WTC11 (cell line): ENCODE data around the gene DPP10. TPM values are rescaled to one million over a fixed set of nuclear protein-coding genes. Genes with fewer than 3 reads are reported as not detected.
A peak's percentile ranks its signal among the peaks of the same experiment; 100 is the strongest.

Source experiments
- ATAC-seq: fragments of 200-7000 bp; cut with Tn5 transposase; 2 replicates; pipeline ENCODE4 v1.10.0; 2021; ENCODE audit warnings: mild to moderate bottlenecking, moderate library complexity
- CTCF ChIA-PET: fragments of 300-600 bp; sonication (Branson Sonifier 250); formaldehyde crosslinking; loops from one replicate; lab custom pipeline; 2021; ENCODE audit warnings: antibody characterized with exemption; lab: Charles Lee
- POLR2A ChIA-PET: fragments of 350-600 bp; sonication (Branson Sonifier 250); formaldehyde crosslinking; loops from one replicate; lab custom pipeline; 2021; ENCODE audit warnings: antibody characterized with exemption; lab: Charles Lee
- DNase-seq: peaks from one replicate; pipeline ENCODE4 v3.0.0; 2021; ENCODE audit warnings: low spot score
- H3K27ac Mint-ChIP-seq: 2 replicates; pipeline ENCODE4 v1.8.0; 2021; ENCODE audit warnings: mixed read lengths
- H3K27me3 Mint-ChIP-seq: 2 replicates; pipeline ENCODE4 v1.8.0; 2021; ENCODE audit warnings: low read depth, mild to moderate bottlenecking, moderate library complexity, mixed read lengths
- H3K36me3 Mint-ChIP-seq: 2 replicates; pipeline ENCODE4 v1.8.0; 2021; ENCODE audit warnings: mixed read lengths
- H3K4me1 Mint-ChIP-seq: 2 replicates; pipeline ENCODE4 v1.8.0; 2022; ENCODE audit warnings: mixed read lengths
- H3K4me3 Mint-ChIP-seq: 2 replicates; pipeline ENCODE4 v1.8.0; 2021; ENCODE audit warnings: mild to moderate bottlenecking, moderate library complexity, mixed read lengths
- H3K9me3 Mint-ChIP-seq: 2 replicates; pipeline ENCODE4 v1.8.0; 2021; ENCODE audit warnings: mixed read lengths
- CREB1 ChIP-seq: sonication (generic); formaldehyde crosslinking; IDR thresholded peaks from 2 replicates; pipeline ENCODE4 v1.8.0; 2023; ENCODE audit warnings: mild to moderate bottlenecking, missing genetic modification reagents
- GTF2I ChIP-seq: fragments of 250-450 bp; sonication (Bioruptor Pico); conservative IDR thresholded peaks from 2 replicates; pipeline ENCODE4 v1.4.0; 2021; ENCODE audit warnings: mild to moderate bottlenecking
- KAT7 ChIP-seq: sonication (generic); formaldehyde crosslinking; IDR thresholded peaks from 2 replicates; pipeline ENCODE4 v1.8.1; 2023; ENCODE audit warnings: missing genetic modification reagents, mild to moderate bottlenecking, borderline replicate concordance
- PRRX2 ChIP-seq: fragments of 250-450 bp; sonication (Bioruptor Pico); IDR thresholded peaks from 2 replicates; pipeline ENCODE4 v1.8.0; 2021; ENCODE audit warnings: mild to moderate bottlenecking
- RELA ChIP-seq: sonication (generic); formaldehyde crosslinking; IDR thresholded peaks from 2 replicates; pipeline ENCODE4 v1.8.1; 2022; ENCODE audit warnings: missing genetic modification reagents, mild to moderate bottlenecking, borderline replicate concordance
- TEAD4 ChIP-seq: sonication (generic); formaldehyde crosslinking; IDR thresholded peaks from 2 replicates; pipeline ENCODE4 v1.8.0; 2022; ENCODE audit warnings: mild to moderate bottlenecking, missing genetic modification reagents
- ZNF138 ChIP-seq: sonication (generic); formaldehyde crosslinking; conservative IDR thresholded peaks from 2 replicates; pipeline ENCODE4 v1.8.1; 2022; ENCODE audit warnings: mild to moderate bottlenecking, moderate library complexity, missing genetic modification reagents
- ZNF396 ChIP-seq: fragments of 250-450 bp; sonication (Bioruptor Pico); IDR thresholded peaks from 2 replicates; pipeline ENCODE4 v1.8.0; 2021; ENCODE audit warnings: mild to moderate bottlenecking, moderate library complexity, borderline replicate concordance
- total RNA-seq: library from RNA; stranded (reverse); gene quantifications from 3 replicates; pipeline ENCODE4 v1.2.3, GENCODE V29; 2021
- TF ChIP-seq, protein P1 (sequence below): sonication (generic); formaldehyde crosslinking; IDR thresholded peaks from 2 replicates; pipeline ENCODE4 v1.8.0; 2023; ENCODE audit warnings: mild to moderate bottlenecking, missing genetic modification reagents
- TF ChIP-seq, protein P2 (sequence below): fragments of 250-450 bp; sonication (Bioruptor Pico); IDR thresholded peaks from 2 replicates; pipeline ENCODE4 v1.8.0; 2021; ENCODE audit warnings: mild to moderate bottlenecking
- TF ChIP-seq, protein P3 (sequence below): fragments of 250-450 bp; sonication (Bioruptor Pico); IDR thresholded peaks from 2 replicates; pipeline ENCODE4 v2.1.2; 2022; ENCODE audit warnings: mild to moderate bottlenecking, moderate library complexity
- TF ChIP-seq, protein P4 (sequence below): fragments of 250-450 bp; sonication (Bioruptor Pico); IDR thresholded peaks from 2 replicates; pipeline ENCODE4 v1.9.0; 2021; ENCODE audit warnings: mild to moderate bottlenecking
- TF ChIP-seq, protein P5 (sequence below): sonication (generic); formaldehyde crosslinking; conservative IDR thresholded peaks from 2 replicates; pipeline ENCODE4 v1.8.1; 2022; ENCODE audit warnings: mild to moderate bottlenecking, missing genetic modification reagents
- TF ChIP-seq, protein P6 (sequence below): sonication (generic); formaldehyde crosslinking; IDR thresholded peaks from 2 replicates; pipeline ENCODE4 v1.8.0; 2022; ENCODE audit warnings: mild to moderate bottlenecking, missing genetic modification reagents
- TF ChIP-seq, protein P7 (sequence below): sonication (generic); formaldehyde crosslinking; IDR thresholded peaks from 2 replicates; pipeline ENCODE4 v1.8.1; 2022; ENCODE audit warnings: missing genetic modification reagents, borderline replicate concordance
- TF ChIP-seq, protein P8 (sequence below): sonication (generic); formaldehyde crosslinking; IDR thresholded peaks from 2 replicates; pipeline ENCODE4 v1.8.0; 2022; ENCODE audit warnings: mild to moderate bottlenecking, missing genetic modification reagents
- TF ChIP-seq, protein P9 (sequence below): fragments of 250-450 bp; sonication (Bioruptor Pico); conservative IDR thresholded peaks from 2 replicates; pipeline ENCODE4 v1.9.0; 2021; ENCODE audit warnings: mild to moderate bottlenecking
- TF ChIP-seq, protein P10 (sequence below): sonication (generic); formaldehyde crosslinking; IDR thresholded peaks from 2 replicates; pipeline ENCODE4 v1.8.0; 2022; ENCODE audit warnings: mild to moderate bottlenecking, missing genetic modification reagents
- TF ChIP-seq, protein P11 (sequence below): fragments of 250-450 bp; sonication (Bioruptor Pico); IDR thresholded peaks from 2 replicates; pipeline ENCODE4 v1.9.0; 2021; ENCODE audit warnings: mild to moderate bottlenecking

DPP10 gene
- total RNA-seq, 1 experiment from 2014 or later = 4.0 TPM

DNA sequence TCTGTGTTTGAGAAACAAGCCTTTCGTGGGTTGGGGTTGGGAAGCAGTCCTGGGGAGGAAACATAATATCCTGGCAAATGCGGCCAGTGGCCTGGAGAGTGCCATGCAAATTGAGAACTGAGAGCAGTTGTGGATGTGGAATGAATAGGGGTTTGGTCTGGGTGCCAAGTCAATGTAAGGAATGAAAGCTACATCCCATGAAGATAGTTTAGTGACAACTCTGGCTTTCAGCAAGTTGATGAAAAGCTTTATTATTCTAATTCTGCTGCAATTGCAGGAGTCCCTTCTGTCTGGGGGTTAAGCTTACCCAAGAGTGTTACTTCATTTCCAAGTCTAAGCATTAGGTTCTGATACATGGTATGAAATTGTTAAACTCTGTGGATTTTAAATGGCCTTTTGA lies 771.6 kb downstream of the DPP10 start:
- POLR2A ChIA-PET = no interaction called here
- Mint-ChIP-seq H3K27ac (peak overlapping the region; percentile 77), H3K27me3 (no peaks in the 10 kb centered on the region; the same call in 1 of the 2 replicates), H3K36me3 (peaks cover 11% of the 10 kb centered on the region), H3K9me3 (peaks cover 21% of the 10 kb centered on the region; the same call in 1 of the 2 replicates), H3K4me3 (peak overlapping the region; percentile 14; the same call in 1 of the 2 replicates), H3K4me1 (peaks cover 35% of the 10 kb centered on the region)
- DNase-seq = no peak
- peak; percentile 97 for ATAC-seq
- CTCF ChIA-PET = no interaction called here
- TF ChIP-seq, protein P1, sequence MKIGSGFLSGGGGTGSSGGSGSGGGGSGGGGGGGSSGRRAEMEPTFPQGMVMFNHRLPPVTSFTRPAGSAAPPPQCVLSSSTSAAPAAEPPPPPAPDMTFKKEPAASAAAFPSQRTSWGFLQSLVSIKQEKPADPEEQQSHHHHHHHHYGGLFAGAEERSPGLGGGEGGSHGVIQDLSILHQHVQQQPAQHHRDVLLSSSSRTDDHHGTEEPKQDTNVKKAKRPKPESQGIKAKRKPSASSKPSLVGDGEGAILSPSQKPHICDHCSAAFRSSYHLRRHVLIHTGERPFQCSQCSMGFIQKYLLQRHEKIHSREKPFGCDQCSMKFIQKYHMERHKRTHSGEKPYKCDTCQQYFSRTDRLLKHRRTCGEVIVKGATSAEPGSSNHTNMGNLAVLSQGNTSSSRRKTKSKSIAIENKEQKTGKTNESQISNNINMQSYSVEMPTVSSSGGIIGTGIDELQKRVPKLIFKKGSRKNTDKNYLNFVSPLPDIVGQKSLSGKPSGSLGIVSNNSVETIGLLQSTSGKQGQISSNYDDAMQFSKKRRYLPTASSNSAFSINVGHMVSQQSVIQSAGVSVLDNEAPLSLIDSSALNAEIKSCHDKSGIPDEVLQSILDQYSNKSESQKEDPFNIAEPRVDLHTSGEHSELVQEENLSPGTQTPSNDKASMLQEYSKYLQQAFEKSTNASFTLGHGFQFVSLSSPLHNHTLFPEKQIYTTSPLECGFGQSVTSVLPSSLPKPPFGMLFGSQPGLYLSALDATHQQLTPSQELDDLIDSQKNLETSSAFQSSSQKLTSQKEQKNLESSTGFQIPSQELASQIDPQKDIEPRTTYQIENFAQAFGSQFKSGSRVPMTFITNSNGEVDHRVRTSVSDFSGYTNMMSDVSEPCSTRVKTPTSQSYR (CRISPR knock-in tag) = no peak
- TF ChIP-seq, protein P2, sequence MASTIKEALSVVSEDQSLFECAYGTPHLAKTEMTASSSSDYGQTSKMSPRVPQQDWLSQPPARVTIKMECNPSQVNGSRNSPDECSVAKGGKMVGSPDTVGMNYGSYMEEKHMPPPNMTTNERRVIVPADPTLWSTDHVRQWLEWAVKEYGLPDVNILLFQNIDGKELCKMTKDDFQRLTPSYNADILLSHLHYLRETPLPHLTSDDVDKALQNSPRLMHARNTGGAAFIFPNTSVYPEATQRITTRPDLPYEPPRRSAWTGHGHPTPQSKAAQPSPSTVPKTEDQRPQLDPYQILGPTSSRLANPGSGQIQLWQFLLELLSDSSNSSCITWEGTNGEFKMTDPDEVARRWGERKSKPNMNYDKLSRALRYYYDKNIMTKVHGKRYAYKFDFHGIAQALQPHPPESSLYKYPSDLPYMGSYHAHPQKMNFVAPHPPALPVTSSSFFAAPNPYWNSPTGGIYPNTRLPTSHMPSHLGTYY = no peak
- no peak for TF ChIP-seq GTF2I (CRISPR knock-in tag)
- no peak for TF ChIP-seq KAT7
- TF ChIP-seq, protein P3, sequence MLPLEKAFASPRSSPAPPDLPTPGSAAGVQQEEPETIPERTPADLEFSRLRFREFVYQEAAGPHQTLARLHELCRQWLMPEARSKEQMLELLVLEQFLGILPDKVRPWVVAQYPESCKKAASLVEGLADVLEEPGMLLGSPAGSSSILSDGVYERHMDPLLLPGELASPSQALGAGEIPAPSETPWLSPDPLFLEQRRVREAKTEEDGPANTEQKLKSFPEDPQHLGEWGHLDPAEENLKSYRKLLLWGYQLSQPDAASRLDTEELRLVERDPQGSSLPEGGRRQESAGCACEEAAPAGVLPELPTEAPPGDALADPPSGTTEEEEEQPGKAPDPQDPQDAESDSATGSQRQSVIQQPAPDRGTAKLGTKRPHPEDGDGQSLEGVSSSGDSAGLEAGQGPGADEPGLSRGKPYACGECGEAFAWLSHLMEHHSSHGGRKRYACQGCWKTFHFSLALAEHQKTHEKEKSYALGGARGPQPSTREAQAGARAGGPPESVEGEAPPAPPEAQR (CRISPR knock-in tag) = no peak
- TF ChIP-seq, protein P4, sequence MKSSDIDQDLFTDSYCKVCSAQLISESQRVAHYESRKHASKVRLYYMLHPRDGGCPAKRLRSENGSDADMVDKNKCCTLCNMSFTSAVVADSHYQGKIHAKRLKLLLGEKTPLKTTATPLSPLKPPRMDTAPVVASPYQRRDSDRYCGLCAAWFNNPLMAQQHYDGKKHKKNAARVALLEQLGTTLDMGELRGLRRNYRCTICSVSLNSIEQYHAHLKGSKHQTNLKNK (CRISPR knock-in tag) = no peak
- no peak for TF ChIP-seq PRRX2 (CRISPR knock-in tag)
- TF ChIP-seq, protein P5, sequence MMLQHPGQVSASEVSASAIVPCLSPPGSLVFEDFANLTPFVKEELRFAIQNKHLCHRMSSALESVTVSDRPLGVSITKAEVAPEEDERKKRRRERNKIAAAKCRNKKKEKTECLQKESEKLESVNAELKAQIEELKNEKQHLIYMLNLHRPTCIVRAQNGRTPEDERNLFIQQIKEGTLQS (CRISPR knock-in tag) = no peak
- TF ChIP-seq, protein P6, sequence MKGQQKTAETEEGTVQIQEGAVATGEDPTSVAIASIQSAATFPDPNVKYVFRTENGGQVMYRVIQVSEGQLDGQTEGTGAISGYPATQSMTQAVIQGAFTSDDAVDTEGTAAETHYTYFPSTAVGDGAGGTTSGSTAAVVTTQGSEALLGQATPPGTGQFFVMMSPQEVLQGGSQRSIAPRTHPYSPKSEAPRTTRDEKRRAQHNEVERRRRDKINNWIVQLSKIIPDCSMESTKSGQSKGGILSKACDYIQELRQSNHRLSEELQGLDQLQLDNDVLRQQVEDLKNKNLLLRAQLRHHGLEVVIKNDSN (CRISPR knock-in tag) = no peak
- TF ChIP-seq RELA (CRISPR knock-in tag) = no peak
- TF ChIP-seq ZNF396 (CRISPR knock-in tag) = no peak
- no peak for TF ChIP-seq ZNF138 (CRISPR knock-in tag)
- TF ChIP-seq TEAD4 (CRISPR knock-in tag) = no peak
- TF ChIP-seq, protein P7, sequence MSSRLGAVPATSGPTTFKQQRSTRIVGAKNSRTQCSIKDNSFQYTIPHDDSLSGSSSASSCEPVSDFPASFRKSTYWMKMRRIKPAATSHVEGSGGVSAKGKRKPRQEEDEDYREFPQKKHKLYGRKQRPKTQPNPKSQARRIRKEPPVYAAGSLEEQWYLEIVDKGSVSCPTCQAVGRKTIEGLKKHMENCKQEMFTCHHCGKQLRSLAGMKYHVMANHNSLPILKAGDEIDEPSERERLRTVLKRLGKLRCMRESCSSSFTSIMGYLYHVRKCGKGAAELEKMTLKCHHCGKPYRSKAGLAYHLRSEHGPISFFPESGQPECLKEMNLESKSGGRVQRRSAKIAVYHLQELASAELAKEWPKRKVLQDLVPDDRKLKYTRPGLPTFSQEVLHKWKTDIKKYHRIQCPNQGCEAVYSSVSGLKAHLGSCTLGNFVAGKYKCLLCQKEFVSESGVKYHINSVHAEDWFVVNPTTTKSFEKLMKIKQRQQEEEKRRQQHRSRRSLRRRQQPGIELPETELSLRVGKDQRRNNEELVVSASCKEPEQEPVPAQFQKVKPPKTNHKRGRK (CRISPR knock-in tag) = no peak
- TF ChIP-seq, protein P8, sequence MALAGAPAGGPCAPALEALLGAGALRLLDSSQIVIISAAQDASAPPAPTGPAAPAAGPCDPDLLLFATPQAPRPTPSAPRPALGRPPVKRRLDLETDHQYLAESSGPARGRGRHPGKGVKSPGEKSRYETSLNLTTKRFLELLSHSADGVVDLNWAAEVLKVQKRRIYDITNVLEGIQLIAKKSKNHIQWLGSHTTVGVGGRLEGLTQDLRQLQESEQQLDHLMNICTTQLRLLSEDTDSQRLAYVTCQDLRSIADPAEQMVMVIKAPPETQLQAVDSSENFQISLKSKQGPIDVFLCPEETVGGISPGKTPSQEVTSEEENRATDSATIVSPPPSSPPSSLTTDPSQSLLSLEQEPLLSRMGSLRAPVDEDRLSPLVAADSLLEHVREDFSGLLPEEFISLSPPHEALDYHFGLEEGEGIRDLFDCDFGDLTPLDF (CRISPR knock-in tag) = no peak
- TF ChIP-seq, protein P9, sequence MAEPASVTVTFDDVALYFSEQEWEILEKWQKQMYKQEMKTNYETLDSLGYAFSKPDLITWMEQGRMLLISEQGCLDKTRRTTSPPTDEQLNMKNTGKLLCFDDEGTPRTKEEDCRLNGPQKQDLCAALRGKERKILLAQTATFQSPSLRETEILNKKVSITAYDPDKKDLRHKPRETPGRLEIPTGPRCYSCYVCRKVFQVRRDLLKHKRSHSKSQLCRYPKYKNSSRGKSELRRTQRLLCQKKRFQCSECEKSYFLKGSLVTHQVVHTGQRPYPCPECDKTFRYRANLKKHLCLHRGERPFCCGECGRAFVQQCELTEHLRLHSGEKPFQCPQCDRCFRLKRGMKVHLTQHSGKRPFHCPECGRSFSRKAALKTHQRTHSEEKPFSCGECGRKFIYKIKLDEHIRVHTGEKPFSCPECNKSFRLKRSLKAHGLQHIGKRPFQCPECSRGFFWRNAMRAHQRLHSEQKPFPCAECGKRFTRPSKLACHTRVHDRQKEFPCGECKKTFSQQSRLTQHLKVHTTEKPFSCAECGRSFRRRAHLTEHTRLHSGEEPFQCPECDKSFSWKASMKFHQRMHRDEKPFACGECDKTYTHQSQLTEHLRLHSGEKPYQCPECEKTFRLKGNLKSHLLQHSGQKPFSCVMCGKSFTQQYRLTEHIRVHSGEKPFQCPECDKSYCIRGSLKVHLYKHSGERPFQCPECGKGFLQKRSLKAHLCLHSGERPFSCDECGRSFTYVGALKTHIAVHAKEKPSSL (CRISPR knock-in tag) = no peak
- no peak for TF ChIP-seq CREB1
- TF ChIP-seq, protein P10, sequence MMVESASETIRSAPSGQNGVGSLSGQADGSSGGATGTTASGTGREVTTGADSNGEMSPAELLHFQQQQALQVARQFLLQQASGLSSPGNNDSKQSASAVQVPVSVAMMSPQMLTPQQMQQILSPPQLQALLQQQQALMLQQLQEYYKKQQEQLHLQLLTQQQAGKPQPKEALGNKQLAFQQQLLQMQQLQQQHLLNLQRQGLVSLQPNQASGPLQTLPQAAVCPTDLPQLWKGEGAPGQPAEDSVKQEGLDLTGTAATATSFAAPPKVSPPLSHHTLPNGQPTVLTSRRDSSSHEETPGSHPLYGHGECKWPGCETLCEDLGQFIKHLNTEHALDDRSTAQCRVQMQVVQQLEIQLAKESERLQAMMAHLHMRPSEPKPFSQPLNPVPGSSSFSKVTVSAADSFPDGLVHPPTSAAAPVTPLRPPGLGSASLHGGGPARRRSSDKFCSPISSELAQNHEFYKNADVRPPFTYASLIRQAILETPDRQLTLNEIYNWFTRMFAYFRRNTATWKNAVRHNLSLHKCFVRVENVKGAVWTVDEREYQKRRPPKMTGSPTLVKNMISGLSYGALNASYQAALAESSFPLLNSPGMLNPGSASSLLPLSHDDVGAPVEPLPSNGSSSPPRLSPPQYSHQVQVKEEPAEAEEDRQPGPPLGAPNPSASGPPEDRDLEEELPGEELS (CRISPR knock-in tag) = no peak
- TF ChIP-seq, protein P11, sequence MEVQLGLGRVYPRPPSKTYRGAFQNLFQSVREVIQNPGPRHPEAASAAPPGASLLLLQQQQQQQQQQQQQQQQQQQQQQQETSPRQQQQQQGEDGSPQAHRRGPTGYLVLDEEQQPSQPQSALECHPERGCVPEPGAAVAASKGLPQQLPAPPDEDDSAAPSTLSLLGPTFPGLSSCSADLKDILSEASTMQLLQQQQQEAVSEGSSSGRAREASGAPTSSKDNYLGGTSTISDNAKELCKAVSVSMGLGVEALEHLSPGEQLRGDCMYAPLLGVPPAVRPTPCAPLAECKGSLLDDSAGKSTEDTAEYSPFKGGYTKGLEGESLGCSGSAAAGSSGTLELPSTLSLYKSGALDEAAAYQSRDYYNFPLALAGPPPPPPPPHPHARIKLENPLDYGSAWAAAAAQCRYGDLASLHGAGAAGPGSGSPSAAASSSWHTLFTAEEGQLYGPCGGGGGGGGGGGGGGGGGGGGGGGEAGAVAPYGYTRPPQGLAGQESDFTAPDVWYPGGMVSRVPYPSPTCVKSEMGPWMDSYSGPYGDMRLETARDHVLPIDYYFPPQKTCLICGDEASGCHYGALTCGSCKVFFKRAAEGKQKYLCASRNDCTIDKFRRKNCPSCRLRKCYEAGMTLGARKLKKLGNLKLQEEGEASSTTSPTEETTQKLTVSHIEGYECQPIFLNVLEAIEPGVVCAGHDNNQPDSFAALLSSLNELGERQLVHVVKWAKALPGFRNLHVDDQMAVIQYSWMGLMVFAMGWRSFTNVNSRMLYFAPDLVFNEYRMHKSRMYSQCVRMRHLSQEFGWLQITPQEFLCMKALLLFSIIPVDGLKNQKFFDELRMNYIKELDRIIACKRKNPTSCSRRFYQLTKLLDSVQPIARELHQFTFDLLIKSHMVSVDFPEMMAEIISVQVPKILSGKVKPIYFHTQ (CRISPR knock-in tag) = no peak
